ENCODE results near the gene COLQ.
"Not testable (repeated sequence)": the region's sequence is repeated elsewhere in the genome, so short reads cannot be mapped to it uniquely, and the experiment has no call there.

DNA sequence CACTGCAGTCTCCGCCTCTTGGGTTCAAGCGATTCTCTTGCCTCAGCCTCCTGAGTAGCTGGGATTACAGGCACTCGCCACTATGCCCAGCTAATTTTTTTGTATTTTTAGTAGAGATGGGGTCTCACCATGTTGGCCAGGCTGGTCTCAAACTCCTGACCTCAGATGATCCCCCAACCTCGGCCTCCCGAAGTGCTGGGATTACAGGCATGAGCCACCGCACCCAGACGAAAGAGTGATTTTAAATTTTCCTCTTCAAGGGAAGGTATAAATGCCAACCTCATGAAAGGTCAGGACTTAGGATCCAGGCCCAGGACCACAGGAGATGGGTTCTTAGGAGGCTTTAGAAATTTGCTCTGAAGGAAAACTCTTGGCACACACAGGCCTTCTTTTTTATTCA is 110.5 kb downstream of the COLQ start:
- not testable (repeated sequence) for TF ChIP-seq EZH2 (IDR thresholded peaks at IDR 0.05); POLR2AphosphoS5 (IDR thresholded peaks at IDR 0.05; ENCODE audit: borderline replicate concordance, low read depth, low read length); FOXP2 (optimal IDR thresholded peaks at IDR 0.05; ENCODE audit: control extremely low read depth, extremely low read length, insufficient read depth)
